Measurements from ENCODE around the gene COLEC11. TPM values are rescaled to one million over a fixed set of nuclear protein-coding genes. Genes with fewer than 3 reads are reported as not detected.
A peak's percentile ranks its signal among the peaks of the same experiment; 100 is the strongest.

Gene COLEC11
- total and polyA plus RNA-seq, 9 of the 15 experiments (the other 6 are each of a cell fraction or from before 2014, with no cell fraction given), result 0.32 to 4.3 (median 1.8) TPM

DNA sequence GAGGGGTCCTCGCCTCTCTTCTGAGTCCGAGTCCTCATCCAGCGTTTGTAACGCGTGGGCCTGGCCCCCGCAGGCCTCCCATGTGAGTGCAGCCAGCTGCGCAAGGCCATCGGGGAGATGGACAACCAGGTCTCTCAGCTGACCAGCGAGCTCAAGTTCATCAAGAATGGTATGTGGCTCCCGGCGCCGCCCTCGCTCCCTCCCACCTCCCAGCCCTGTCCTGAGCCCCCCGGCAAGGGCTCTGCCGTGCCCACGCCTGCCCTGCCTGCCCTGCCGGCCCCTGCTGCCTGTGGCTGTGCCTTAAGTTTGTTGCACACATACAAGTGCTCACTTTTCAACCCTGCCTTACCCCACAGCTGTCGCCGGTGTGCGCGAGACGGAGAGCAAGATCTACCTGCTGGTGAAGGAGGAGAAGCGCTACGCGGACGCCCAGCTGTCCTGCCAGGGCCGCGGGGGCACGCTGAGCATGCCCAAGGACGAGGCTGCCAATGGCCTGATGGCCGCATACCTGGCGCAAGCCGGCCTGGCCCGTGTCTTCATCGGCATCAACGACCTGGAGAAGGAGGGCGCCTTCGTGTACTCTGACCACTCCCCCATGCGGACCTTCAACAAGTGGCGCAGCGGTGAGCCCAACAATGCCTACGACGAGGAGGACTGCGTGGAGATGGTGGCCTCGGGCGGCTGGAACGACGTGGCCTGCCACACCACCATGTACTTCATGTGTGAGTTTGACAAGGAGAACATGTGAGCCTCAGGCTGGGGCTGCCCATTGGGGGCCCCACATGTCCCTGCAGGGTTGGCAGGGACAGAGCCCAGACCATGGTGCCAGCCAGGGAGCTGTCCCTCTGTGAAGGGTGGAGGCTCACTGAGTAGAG lies 48.7 kb downstream of the COLEC11 start:
- Histone ChIP-seq H4K20me1 (replicated peaks; ENCODE audit: control insufficient read depth, insufficient read depth, low read length) (peaks cover 11% of the 10 kb centered on the region), H3K27me3 (ENCODE audit: control insufficient read depth in 2 of 2, insufficient read depth in 2 of 2, low read length in 2 of 2) (peaks cover 39 to 85% of the 10 kb centered on the region in 2 experiments), H3K4me2 (ENCODE audit: insufficient read depth, low read length) (no peak overlapping the region), H3K9me1 (ENCODE audit: control insufficient read depth, insufficient read depth, low read length) (no peaks in the 10 kb centered on the region), H3K4me3 (no peak overlapping the region), H3K4me1 (replicated peaks in 1 of 2; ENCODE audit: control insufficient read depth in 2 of 2, insufficient read depth in 2 of 2, low read length in 2 of 2) (peaks cover 0 to 28% of the 10 kb centered on the region in 2 experiments; a peak in 1 of 5 replicates), H3K9ac (ENCODE audit: insufficient read depth in 1 of 2, low read depth in 2 of 2, low read length in 2 of 2) (no peak overlapping the region), H3K36me3 (ENCODE audit: control insufficient read depth, insufficient read depth, low read length) (no peaks in the 10 kb centered on the region), H3K9me3 (replicated peaks; ENCODE audit: control insufficient read depth, insufficient read depth, low read depth, low read length) (no peaks in the 10 kb centered on the region), H3K79me2 (ENCODE audit: control insufficient read depth, insufficient read depth, low read length) (no peaks in the 10 kb centered on the region), H3K27ac (ENCODE audit: extremely low read depth, low read depth, low read length) (no peak overlapping the region), H2AFZ (ENCODE audit: low read depth, low read length) (no peak overlapping the region)
- in situ Hi-C loops (cut with MboI), result no loop called here
- ATAC-seq, result no peak
- 25% methylated on average over 32 of the region's 48 CpGs for WGBS (ENCODE audit: insufficient coverage, low coverage, missing lambda C conversion rate)
- DNase-seq (ENCODE audit: extremely low read depth in 1 of 4, low spot score in 3 of 4), result no peak
- FAIRE-seq, result no peak
- POLR2A ChIA-PET, result interaction anchor here (0.6 kb wide), 1 partner anchor 119 kb away, joined by 3 read pairs; no protein-coding TSS in a partner anchor
- no TSS peak for BruUV-seq (replicated peaks)
- TF ChIP-seq, protein P1, sequence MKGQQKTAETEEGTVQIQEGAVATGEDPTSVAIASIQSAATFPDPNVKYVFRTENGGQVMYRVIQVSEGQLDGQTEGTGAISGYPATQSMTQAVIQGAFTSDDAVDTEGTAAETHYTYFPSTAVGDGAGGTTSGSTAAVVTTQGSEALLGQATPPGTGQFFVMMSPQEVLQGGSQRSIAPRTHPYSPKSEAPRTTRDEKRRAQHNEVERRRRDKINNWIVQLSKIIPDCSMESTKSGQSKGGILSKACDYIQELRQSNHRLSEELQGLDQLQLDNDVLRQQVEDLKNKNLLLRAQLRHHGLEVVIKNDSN (CRISPR knock-in tag; IDR thresholded peaks at IDR 0.05), result 0 out of 2 replicates have a peak, but pooled peaks have one; percentile 6
- TF ChIP-seq NFIC (IDR thresholded peaks at IDR 0.05), result no peak
- intact Hi-C loops (cut with micrococcal nuclease), result no loop called here
- CTCF ChIA-PET (ENCODE audit: low intra/inter-chr PET ratio), result no interaction called here

DNA sequence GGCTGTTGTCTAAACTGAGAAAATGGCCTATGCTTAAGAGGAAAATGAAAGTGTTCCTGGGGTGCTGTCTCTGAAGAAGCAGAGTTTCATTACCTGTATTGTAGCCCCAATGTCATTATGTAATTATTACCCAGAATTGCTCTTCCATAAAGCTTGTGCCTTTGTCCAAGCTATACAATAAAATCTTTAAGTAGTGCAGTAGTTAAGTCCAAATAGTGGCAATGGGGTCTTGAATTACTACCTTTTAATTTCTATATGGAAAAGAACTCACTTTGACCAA lies 49.3 kb downstream of the COLEC11 start:
- CTCF ChIA-PET (ENCODE audit: low intra/inter-chr PET ratio), result no interaction called here
- Histone ChIP-seq H3K27ac (ENCODE audit: extremely low read depth, low read depth, low read length) (no peak overlapping the region), H3K27me3 (ENCODE audit: control insufficient read depth in 2 of 2, insufficient read depth in 2 of 2, low read length in 2 of 2) (peaks cover 38 to 85% of the 10 kb centered on the region in 2 experiments), H3K79me2 (ENCODE audit: control insufficient read depth, insufficient read depth, low read length) (no peaks in the 10 kb centered on the region), H3K9ac (ENCODE audit: insufficient read depth in 1 of 2, low read depth in 2 of 2, low read length in 2 of 2) (no peak overlapping the region), H4K20me1 (replicated peaks; ENCODE audit: control insufficient read depth, insufficient read depth, low read length) (peaks cover 13% of the 10 kb centered on the region), H3K4me2 (ENCODE audit: insufficient read depth, low read length) (no peak overlapping the region), H3K4me3 (no peak overlapping the region), H3K4me1 (replicated peaks in 1 of 2; ENCODE audit: control insufficient read depth in 2 of 2, insufficient read depth in 2 of 2, low read length in 2 of 2) (peaks cover 0 to 28% of the 10 kb centered on the region in 2 experiments; a peak in 1 of 5 replicates), H3K9me3 (replicated peaks; ENCODE audit: control insufficient read depth, insufficient read depth, low read depth, low read length) (no peaks in the 10 kb centered on the region), H3K36me3 (ENCODE audit: control insufficient read depth, insufficient read depth, low read length) (no peaks in the 10 kb centered on the region), H3K9me1 (ENCODE audit: control insufficient read depth, insufficient read depth, low read length) (no peaks in the 10 kb centered on the region), H2AFZ (ENCODE audit: low read depth, low read length) (no peak overlapping the region)
- POLR2A ChIA-PET, result interaction anchor here (0.6 kb wide), 1 partner anchor 118 kb away, joined by 3 read pairs; no protein-coding TSS in a partner anchor
- in situ Hi-C loops (cut with MboI), result no loop called here
- BruUV-seq (replicated peaks), result no TSS peak
- FAIRE-seq (no peak), ATAC-seq (no peak), DNase-seq (ENCODE audit: extremely low read depth in 1 of 4, low spot score in 3 of 4) (no peak)
- intact Hi-C loops (cut with micrococcal nuclease), result no loop called here
- TF ChIP-seq EP400 (IDR thresholded peaks at IDR 0.05), result no peak
- TF ChIP-seq ADNP (tag; IDR thresholded peaks at IDR 0.05), result no peak
- TF ChIP-seq, protein P2, sequence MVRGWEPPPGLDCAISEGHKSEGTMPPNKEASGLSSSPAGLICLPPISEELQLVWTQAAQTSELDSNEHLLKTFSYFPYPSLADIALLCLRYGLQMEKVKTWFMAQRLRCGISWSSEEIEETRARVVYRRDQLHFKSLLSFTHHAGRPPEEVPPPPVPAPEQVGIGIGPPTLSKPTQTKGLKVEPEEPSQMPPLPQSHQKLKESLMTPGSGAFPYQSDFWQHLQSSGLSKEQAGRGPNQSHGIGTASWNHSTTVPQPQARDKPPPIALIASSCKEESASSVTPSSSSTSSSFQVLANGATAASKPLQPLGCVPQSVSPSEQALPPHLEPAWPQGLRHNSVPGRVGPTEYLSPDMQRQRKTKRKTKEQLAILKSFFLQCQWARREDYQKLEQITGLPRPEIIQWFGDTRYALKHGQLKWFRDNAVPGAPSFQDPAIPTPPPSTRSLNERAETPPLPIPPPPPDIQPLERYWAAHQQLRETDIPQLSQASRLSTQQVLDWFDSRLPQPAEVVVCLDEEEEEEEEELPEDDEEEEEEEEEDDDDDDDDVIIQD (CRISPR knock-in tag; IDR thresholded peaks at IDR 0.05), result no peak
- TF ChIP-seq, protein P3, sequence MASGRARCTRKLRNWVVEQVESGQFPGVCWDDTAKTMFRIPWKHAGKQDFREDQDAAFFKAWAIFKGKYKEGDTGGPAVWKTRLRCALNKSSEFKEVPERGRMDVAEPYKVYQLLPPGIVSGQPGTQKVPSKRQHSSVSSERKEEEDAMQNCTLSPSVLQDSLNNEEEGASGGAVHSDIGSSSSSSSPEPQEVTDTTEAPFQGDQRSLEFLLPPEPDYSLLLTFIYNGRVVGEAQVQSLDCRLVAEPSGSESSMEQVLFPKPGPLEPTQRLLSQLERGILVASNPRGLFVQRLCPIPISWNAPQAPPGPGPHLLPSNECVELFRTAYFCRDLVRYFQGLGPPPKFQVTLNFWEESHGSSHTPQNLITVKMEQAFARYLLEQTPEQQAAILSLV (tag; IDR thresholded peaks at IDR 0.05), result no peak
- TF ChIP-seq CHD2 (IDR thresholded peaks at IDR 0.05; ENCODE audit: low read depth, low read length), result no peak
- no peak for TF ChIP-seq ZNF707 (CRISPR knock-in tag; conservative IDR thresholded peaks at IDR 0.05)
- TF ChIP-seq, protein P4, sequence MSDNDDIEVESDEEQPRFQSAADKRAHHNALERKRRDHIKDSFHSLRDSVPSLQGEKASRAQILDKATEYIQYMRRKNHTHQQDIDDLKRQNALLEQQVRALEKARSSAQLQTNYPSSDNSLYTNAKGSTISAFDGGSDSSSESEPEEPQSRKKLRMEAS (CRISPR knock-in tag; IDR thresholded peaks at IDR 0.05), result no peak
- TF ChIP-seq CSDE1 (IDR thresholded peaks at IDR 0.05), result no peak
- no peak for TF ChIP-seq DIDO1 (tag; IDR thresholded peaks at IDR 0.05; ENCODE audit: low read depth)
- no peak for TF ChIP-seq FOXA1 (IDR thresholded peaks at IDR 0.05; ENCODE audit: borderline replicate concordance)
- no peak for TF ChIP-seq CAMTA2 (CRISPR knock-in tag; conservative IDR thresholded peaks at IDR 0.05)
